ENCODE results near the gene SMC5.

The SMC5 gene

GRCh38 chr9:70262948-70263347 lies 4.2 kb downstream of the SMC5 start:
- no peaks in the 10 kb centered on the region for H3K9me3 ChIP-seq (ENCODE audit: control insufficient read depth, insufficient read depth, low read depth, low read length)
- H3K27ac ChIP-seq (ENCODE audit: low read depth, low read length): no peak overlapping the region
- H3K4me1 ChIP-seq (ENCODE audit: control insufficient read depth, insufficient read depth, low read length): peaks cover 7% of the 10 kb centered on the region
- peaks cover 48% of the 10 kb centered on the region for H3K36me3 ChIP-seq (ENCODE audit: control insufficient read depth, insufficient read depth, low read length)
- H3K9ac ChIP-seq (ENCODE audit: low read length): no peak overlapping the region
- H3K27me3 ChIP-seq (ENCODE audit: control insufficient read depth, insufficient read depth, low read length): no peaks in the 10 kb centered on the region
- H3K4me3 ChIP-seq (ENCODE audit: low read depth, low read length): no peak overlapping the region

DNA sequence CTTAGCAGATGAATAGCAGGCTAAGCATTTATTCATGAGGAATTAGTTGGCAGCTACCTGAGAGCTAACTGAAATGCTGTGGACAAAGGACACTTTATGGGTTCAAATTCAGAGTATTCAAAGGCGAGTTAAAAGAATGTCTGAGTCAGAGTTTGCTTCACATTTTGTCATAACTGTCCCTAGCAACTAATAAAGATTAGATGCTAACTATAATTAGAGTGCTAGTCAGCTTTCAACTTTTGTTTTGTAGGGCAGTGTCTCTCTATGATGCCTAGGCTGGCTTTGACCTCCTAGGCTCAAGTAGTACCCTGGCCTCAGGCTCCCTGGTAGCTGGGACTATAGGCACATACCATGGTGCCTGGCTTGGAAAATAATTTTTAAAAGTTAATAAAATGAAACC lies 4.6 kb downstream of the SMC5 start:
- H3K4me3 ChIP-seq (ENCODE audit: low read depth, low read length): no peak overlapping the region
- H3K9ac ChIP-seq (ENCODE audit: low read length): no peak overlapping the region
- H3K27ac ChIP-seq (ENCODE audit: low read depth, low read length): no peak overlapping the region
- H3K36me3 ChIP-seq (ENCODE audit: control insufficient read depth, insufficient read depth, low read length): peaks cover 49% of the 10 kb centered on the region
- no peaks in the 10 kb centered on the region for H3K9me3 ChIP-seq (ENCODE audit: control insufficient read depth, insufficient read depth, low read depth, low read length)
- no peaks in the 10 kb centered on the region for H3K27me3 ChIP-seq (ENCODE audit: control insufficient read depth, insufficient read depth, low read length)
- H3K4me1 ChIP-seq (ENCODE audit: control insufficient read depth, insufficient read depth, low read length): peaks cover 2% of the 10 kb centered on the region; the same call in 1 of the 2 replicates

- no peak overlapping the region for H3K4me3 ChIP-seq (ENCODE audit: low read depth, low read length)
- H3K9ac ChIP-seq (ENCODE audit: low read length): no peak overlapping the region
- H3K9me3 ChIP-seq (ENCODE audit: control insufficient read depth, insufficient read depth, low read depth, low read length): no peaks in the 10 kb centered on the region
- no peaks in the 10 kb centered on the region for H3K27me3 ChIP-seq (ENCODE audit: control insufficient read depth, insufficient read depth, low read length)
- no peak overlapping the region for H3K27ac ChIP-seq (ENCODE audit: low read depth, low read length)
- peaks cover 45% of the 10 kb centered on the region for H3K36me3 ChIP-seq (ENCODE audit: control insufficient read depth, insufficient read depth, low read length)
- H3K4me1 ChIP-seq (ENCODE audit: control insufficient read depth, insufficient read depth, low read length): no peaks in the 10 kb centered on the region
Observed at GRCh38 chr9:70278305-70278704, 19.5 kb downstream of the SMC5 start.

- H3K36me3 ChIP-seq (ENCODE audit: control insufficient read depth, insufficient read depth, low read length): peaks cover 76% of the 10 kb centered on the region
Observed at GRCh38 chr9:70283848-70284247, 25.1 kb downstream of the SMC5 start.

GRCh38 chr9:70285246-70285645 lies 26.5 kb downstream of the SMC5 start:
- Histone ChIP-seq H3K27ac (ENCODE audit: low read depth, low read length) (no peak overlapping the region), H3K4me1 (ENCODE audit: control insufficient read depth, insufficient read depth, low read length) (no peaks in the 10 kb centered on the region), H3K36me3 (ENCODE audit: control insufficient read depth, insufficient read depth, low read length) (peaks cover 71% of the 10 kb centered on the region), H3K27me3 (ENCODE audit: control insufficient read depth, insufficient read depth, low read length) (no peaks in the 10 kb centered on the region), H3K9ac (ENCODE audit: low read length) (no peak overlapping the region), H3K9me3 (ENCODE audit: control insufficient read depth, insufficient read depth, low read depth, low read length) (no peaks in the 10 kb centered on the region), H3K4me3 (ENCODE audit: low read depth, low read length) (no peak overlapping the region)

More at GRCh38 chr9:70283848-70284247, 25.1 kb downstream of the SMC5 start:
- Histone ChIP-seq H3K9me3 (ENCODE audit: control insufficient read depth, insufficient read depth, low read depth, low read length) (no peaks in the 10 kb centered on the region), H3K27me3 (ENCODE audit: control insufficient read depth, insufficient read depth, low read length) (no peaks in the 10 kb centered on the region), H3K27ac (ENCODE audit: low read depth, low read length) (peak overlapping the region; percentile 18; the same call in 1 of the 2 replicates), H3K9ac (ENCODE audit: low read length) (no peak overlapping the region), H3K4me1 (ENCODE audit: control insufficient read depth, insufficient read depth, low read length) (no peaks in the 10 kb centered on the region), H3K4me3 (ENCODE audit: low read depth, low read length) (no peak overlapping the region)

GRCh38 chr9:70285981-70286598 lies 27.3 kb downstream of the SMC5 start:
- no peak overlapping the region for H3K4me3 ChIP-seq (ENCODE audit: low read depth, low read length)
- H3K9me3 ChIP-seq (ENCODE audit: control insufficient read depth, insufficient read depth, low read depth, low read length): peaks cover 3% of the 10 kb centered on the region
- H3K9ac ChIP-seq (ENCODE audit: low read length): no peak overlapping the region
- no peaks in the 10 kb centered on the region for H3K4me1 ChIP-seq (ENCODE audit: control insufficient read depth, insufficient read depth, low read length)
- peaks cover 66% of the 10 kb centered on the region for H3K36me3 ChIP-seq (ENCODE audit: control insufficient read depth, insufficient read depth, low read length)
- no peaks in the 10 kb centered on the region for H3K27me3 ChIP-seq (ENCODE audit: control insufficient read depth, insufficient read depth, low read length)
- no peak overlapping the region for H3K27ac ChIP-seq (ENCODE audit: low read depth, low read length)

- H3K27ac ChIP-seq (ENCODE audit: low read depth, low read length): no peak overlapping the region
- no peak overlapping the region for H3K9ac ChIP-seq (ENCODE audit: low read length)
- H3K36me3 ChIP-seq (ENCODE audit: control insufficient read depth, insufficient read depth, low read length): peaks cover 40% of the 10 kb centered on the region
- H3K27me3 ChIP-seq (ENCODE audit: control insufficient read depth, insufficient read depth, low read length): no peaks in the 10 kb centered on the region
- H3K4me3 ChIP-seq (ENCODE audit: low read depth, low read length): no peak overlapping the region
- peaks cover 18% of the 10 kb centered on the region for H3K9me3 ChIP-seq (ENCODE audit: control insufficient read depth, insufficient read depth, low read depth, low read length)
- no peaks in the 10 kb centered on the region for H3K4me1 ChIP-seq (ENCODE audit: control insufficient read depth, insufficient read depth, low read length)
Observed at GRCh38 chr9:70290626-70291025, 31.8 kb downstream of the SMC5 start.

GRCh38 chr9:70291446-70291845 lies 32.7 kb downstream of the SMC5 start:
- no peak overlapping the region for H3K27ac ChIP-seq (ENCODE audit: low read depth, low read length)
- H3K9ac ChIP-seq (ENCODE audit: low read length): no peak overlapping the region
- H3K27me3 ChIP-seq (ENCODE audit: control insufficient read depth, insufficient read depth, low read length): no peaks in the 10 kb centered on the region
- H3K9me3 ChIP-seq (ENCODE audit: control insufficient read depth, insufficient read depth, low read depth, low read length): peaks cover 18% of the 10 kb centered on the region
- H3K4me3 ChIP-seq (ENCODE audit: low read depth, low read length): no peak overlapping the region
- H3K36me3 ChIP-seq (ENCODE audit: control insufficient read depth, insufficient read depth, low read length): peaks cover 33% of the 10 kb centered on the region
- no peaks in the 10 kb centered on the region for H3K4me1 ChIP-seq (ENCODE audit: control insufficient read depth, insufficient read depth, low read length)

DNA sequence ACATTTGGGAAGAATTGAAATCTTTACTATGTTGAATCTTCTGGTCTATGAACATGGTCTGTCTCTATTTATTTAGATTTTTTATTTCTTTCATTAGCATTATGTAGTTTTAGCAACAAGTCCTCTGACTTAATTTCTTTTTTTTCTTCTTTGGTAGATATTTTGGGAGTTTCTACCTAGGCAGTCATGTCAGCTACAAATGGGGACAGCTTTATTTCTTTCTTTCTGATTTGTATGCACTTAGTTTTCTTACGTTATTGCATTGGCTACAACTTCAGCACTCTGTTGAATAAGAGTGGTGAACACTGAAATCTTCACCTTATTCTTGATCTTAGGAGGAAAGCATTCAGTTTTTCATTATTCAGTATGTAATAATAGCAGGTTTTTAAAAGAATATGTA lies 33.5 kb downstream of the SMC5 start:
- H3K27me3 ChIP-seq (ENCODE audit: control insufficient read depth, insufficient read depth, low read length): no peaks in the 10 kb centered on the region
- H3K4me1 ChIP-seq (ENCODE audit: control insufficient read depth, insufficient read depth, low read length): no peaks in the 10 kb centered on the region
- H3K36me3 ChIP-seq (ENCODE audit: control insufficient read depth, insufficient read depth, low read length): peaks cover 37% of the 10 kb centered on the region
- H3K9ac ChIP-seq (ENCODE audit: low read length): no peak overlapping the region
- H3K27ac ChIP-seq (ENCODE audit: low read depth, low read length): no peak overlapping the region
- peaks cover 18% of the 10 kb centered on the region for H3K9me3 ChIP-seq (ENCODE audit: control insufficient read depth, insufficient read depth, low read depth, low read length)
- H3K4me3 ChIP-seq (ENCODE audit: low read depth, low read length): no peak overlapping the region

DNA sequence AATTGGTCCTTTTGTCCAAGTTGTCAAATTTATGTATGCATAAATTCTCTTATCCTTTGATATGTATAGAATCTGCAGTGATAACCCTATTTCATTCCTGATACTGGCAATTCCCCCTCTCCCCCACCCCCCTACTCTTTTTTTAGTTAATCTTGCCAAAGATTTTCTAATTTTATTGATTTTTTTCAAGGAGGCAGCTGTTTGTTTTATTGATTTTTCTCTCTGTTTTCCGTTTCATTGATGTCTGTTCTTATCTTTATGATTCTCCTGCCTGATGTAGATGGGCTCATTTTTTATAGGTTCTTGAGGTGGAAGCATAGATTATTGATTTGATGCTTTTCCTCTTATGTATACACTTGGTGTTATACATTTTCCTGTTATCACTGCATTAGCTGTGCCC lies 34.4 kb downstream of the SMC5 start:
- Histone ChIP-seq H3K36me3 (ENCODE audit: control insufficient read depth, insufficient read depth, low read length) (peaks cover 42% of the 10 kb centered on the region), H3K27ac (ENCODE audit: low read depth, low read length) (no peak overlapping the region), H3K9me3 (ENCODE audit: control insufficient read depth, insufficient read depth, low read depth, low read length) (peaks cover 18% of the 10 kb centered on the region), H3K4me1 (ENCODE audit: control insufficient read depth, insufficient read depth, low read length) (no peaks in the 10 kb centered on the region), H3K4me3 (ENCODE audit: low read depth, low read length) (no peak overlapping the region), H3K27me3 (ENCODE audit: control insufficient read depth, insufficient read depth, low read length) (no peaks in the 10 kb centered on the region), H3K9ac (ENCODE audit: low read length) (no peak overlapping the region)

DNA sequence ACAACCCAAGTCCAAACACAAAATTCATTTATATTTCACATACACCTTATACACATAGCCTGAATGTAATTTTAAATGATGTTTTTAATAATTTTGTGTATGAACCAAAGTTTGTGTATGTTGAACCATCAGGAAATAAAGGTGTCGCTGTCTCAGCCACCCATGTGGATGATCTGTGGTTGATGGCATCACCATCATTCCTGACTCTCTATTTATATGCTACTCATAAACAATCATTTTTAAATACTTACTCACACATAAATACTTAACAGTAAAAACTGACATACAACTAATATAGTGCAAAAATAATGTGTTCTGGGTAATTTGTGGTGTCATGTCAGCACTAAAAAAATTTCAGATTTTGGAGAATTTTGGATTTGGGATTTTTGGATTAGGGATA lies 38.4 kb downstream of the SMC5 start:
- peaks cover 50% of the 10 kb centered on the region for H3K36me3 ChIP-seq (ENCODE audit: control insufficient read depth, insufficient read depth, low read length)
- no peaks in the 10 kb centered on the region for H3K27me3 ChIP-seq (ENCODE audit: control insufficient read depth, insufficient read depth, low read length)
- H3K27ac ChIP-seq (ENCODE audit: low read depth, low read length): no peak overlapping the region
- no peak overlapping the region for H3K4me3 ChIP-seq (ENCODE audit: low read depth, low read length)
- H3K9ac ChIP-seq (ENCODE audit: low read length): no peak overlapping the region
- H3K4me1 ChIP-seq (ENCODE audit: control insufficient read depth, insufficient read depth, low read length): no peaks in the 10 kb centered on the region
- H3K9me3 ChIP-seq (ENCODE audit: control insufficient read depth, insufficient read depth, low read depth, low read length): peaks cover 7% of the 10 kb centered on the region; the same call in 1 of the 2 replicates
